Right lobe of liver (tissue), 6 donors: ENCODE measurements around the gene PPP1R3D. TPM values are rescaled to one million over a fixed set of nuclear protein-coding genes. Genes with fewer than 3 reads are reported as not detected.

Source experiments
- ATAC-seq, 4 donors: fragments of 200-7000 bp; cut with Tn5 transposase; one replicate each; pipeline ENCODE4 v1.9.1; 2020; ENCODE audit warnings: mild to moderate bottlenecking in 4 of 4, moderate library complexity in 4 of 4
- DNase-seq, 3 donors: peaks; one replicate each; pipeline ENCODE4 v3.0.0-alpha.2; 2020
- H3K27ac ChIP-seq, 3 donors: fragments of 200-600 bp; one replicate each; pipeline ENCODE4 v1.8.0; 2022
- H3K27me3 ChIP-seq, 2 donors: fragments of 200-600 bp; one replicate each; pipeline ENCODE4 v1.8.0; 2022
- H3K36me3 ChIP-seq, 4 donors: fragments of 200-600 bp; sonication (generic) in 1 of 4; one replicate each; pipeline versions ENCODE4 v1.5.1 to v1.8.0; 2017 to 2022; ENCODE audit warnings: control low read depth in 1 of 4
- H3K4me1 ChIP-seq, 4 donors: fragments of 200-600 bp; sonication (generic) in 1 of 4; one replicate each; pipeline versions ENCODE4 v1.5.1 to v1.8.0; 2017 to 2022; ENCODE audit warnings: control low read depth in 1 of 4
- H3K4me3 ChIP-seq, 3 donors: fragments of 200-600 bp; one replicate each; pipeline ENCODE4 v1.8.0; 2022
- H3K9me3 ChIP-seq, 4 donors: fragments of 200-600 bp; sonication (generic) in 1 of 4; one replicate each; pipeline versions ENCODE4 v1.5.1 to v1.8.0; 2017 to 2022; ENCODE audit warnings: control low read depth in 1 of 4
- POLR2A ChIP-seq: fragments of 450-650 bp; IDR thresholded peaks from one replicate; pipeline ENCODE4 v1.6.1; 2017; ENCODE audit warnings: antibody characterized with exemption, mild to moderate bottlenecking
- WGBS: methylation state at CpG from one replicate; pipeline ENCODE4 v1.1.6; 2018; ENCODE audit warnings: low coverage, low lambda C conversion rate; ENCODE audit not compliant: insufficient coverage; ENCODE audit errors: missing lambda C conversion rate; 5-methylcytosine and 5-hydroxymethylcytosine counted together
- intact Hi-C, 2 donors: fragments of 100-400 bp; cut with DNase I; formaldehyde crosslinking; loops; one replicate each; pipeline versions ENCODE4 v1.11.2 to v1.14.1; 2022
- total RNA-seq, 6 experiments: library from RNA; depleted of rRNA in 2 of 6; stranded (reverse); fragments of >200 nt in 2 of 6; fragmentation: NEBNext Ultra II Directional in 3 of 6; extraction: Animal tissue kit (Norgen Biotek cat#: 25700) in 3 of 6; gene quantifications; one replicate each; pipeline versions ENCODE4 v1.1.0 to v1.2.4, GENCODE V29; 2016 to 2023
- TF ChIP-seq, protein P1 (sequence below), 4 donors: fragments of 200-600 bp in 3 of 4; fragments of 450-650 bp in 1 of 4; IDR thresholded peaks; one replicate each; pipeline versions ENCODE4 v1.5.1 to v1.8.0; 2016 to 2022; ENCODE audit warnings: antibody characterized with exemption in 4 of 4, mild to moderate bottlenecking in 2 of 4
- donor health status: DM: no; HTN: yes; CAD: no.
- donor health status: DM: no; HTN: no; CAD: no.
- donor health status: DM: no; HTN: no; CAD: no.
- donor health status: DM: no; HTN: yes; CAD: no.
- donor health status: DM: no; HTN: yes; CAD: no.

Gene PPP1R3D
- total RNA-seq, 6 experiments from 2014 or later = 0.51 to 1.6 (median 1.0) TPM

- Histone ChIP-seq H3K27me3 (no peaks in the 10 kb centered on the region), H3K27ac (peak overlapping the region; percentile 61 to 84 (median 80)), H3K4me3 (peak overlapping the region; percentile 56 to 63 (median 57)), H3K36me3 (peaks cover 0 to 19% (median 3%) of the 10 kb centered on the region in 4 donors), H3K9me3 (no peaks in the 10 kb centered on the region), H3K4me1 (peaks cover 0 to 18% (median 0%) of the 10 kb centered on the region in 4 donors)
- ATAC-seq (no peak), DNase-seq (no peak)
- TF ChIP-seq, protein P1, sequence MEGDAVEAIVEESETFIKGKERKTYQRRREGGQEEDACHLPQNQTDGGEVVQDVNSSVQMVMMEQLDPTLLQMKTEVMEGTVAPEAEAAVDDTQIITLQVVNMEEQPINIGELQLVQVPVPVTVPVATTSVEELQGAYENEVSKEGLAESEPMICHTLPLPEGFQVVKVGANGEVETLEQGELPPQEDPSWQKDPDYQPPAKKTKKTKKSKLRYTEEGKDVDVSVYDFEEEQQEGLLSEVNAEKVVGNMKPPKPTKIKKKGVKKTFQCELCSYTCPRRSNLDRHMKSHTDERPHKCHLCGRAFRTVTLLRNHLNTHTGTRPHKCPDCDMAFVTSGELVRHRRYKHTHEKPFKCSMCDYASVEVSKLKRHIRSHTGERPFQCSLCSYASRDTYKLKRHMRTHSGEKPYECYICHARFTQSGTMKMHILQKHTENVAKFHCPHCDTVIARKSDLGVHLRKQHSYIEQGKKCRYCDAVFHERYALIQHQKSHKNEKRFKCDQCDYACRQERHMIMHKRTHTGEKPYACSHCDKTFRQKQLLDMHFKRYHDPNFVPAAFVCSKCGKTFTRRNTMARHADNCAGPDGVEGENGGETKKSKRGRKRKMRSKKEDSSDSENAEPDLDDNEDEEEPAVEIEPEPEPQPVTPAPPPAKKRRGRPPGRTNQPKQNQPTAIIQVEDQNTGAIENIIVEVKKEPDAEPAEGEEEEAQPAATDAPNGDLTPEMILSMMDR (IDR thresholded peaks at IDR 0.05) = no peak
- TF ChIP-seq POLR2A = no peak
- intact Hi-C loops = no loop called here
- WGBS = 2% methylated on average over 4 of the region's 4 CpGs
Measured at GRCh38 chr20:59940956-59941294, 820 bp upstream of the PPP1R3D start.

DNA sequence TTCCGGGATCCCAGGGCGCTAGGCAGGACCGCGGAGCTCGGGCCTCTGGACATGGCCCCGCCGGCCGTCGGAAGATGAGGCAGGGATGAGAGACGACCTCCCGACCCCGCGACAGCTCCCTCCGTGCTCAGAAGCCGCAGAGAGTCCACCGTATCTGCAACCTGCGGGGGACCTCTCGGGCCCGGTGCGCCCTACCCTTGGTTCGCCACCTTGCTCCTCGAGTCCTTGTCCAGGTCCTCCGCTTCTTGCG is 301 bp downstream of the PPP1R3D start:
- H3K27ac ChIP-seq = peak overlapping the region; percentile 48 to 84 (median 80)
- H3K36me3 ChIP-seq = peaks cover 0 to 16% (median 3%) of the 10 kb centered on the region in 4 donors
- H3K9me3 ChIP-seq = no peaks in the 10 kb centered on the region
- DNase-seq = peak; percentile 44 to 69 (median 52)
- WGBS = no CpG with 5 or more reads among the region's 24 CpGs
- H3K4me1 ChIP-seq = peaks cover 0 to 18% (median 0%) of the 10 kb centered on the region in 4 donors
- peak overlapping the region; percentile 56 to 63 (median 57) for H3K4me3 ChIP-seq
- TF ChIP-seq, protein P1 (IDR thresholded peaks at IDR 0.05) = no peak
- no peak for TF ChIP-seq POLR2A
- H3K27me3 ChIP-seq = no peaks in the 10 kb centered on the region
- ATAC-seq = peak; percentile 13 to 28 (median 22)
- intact Hi-C loops = no loop called here

DNA sequence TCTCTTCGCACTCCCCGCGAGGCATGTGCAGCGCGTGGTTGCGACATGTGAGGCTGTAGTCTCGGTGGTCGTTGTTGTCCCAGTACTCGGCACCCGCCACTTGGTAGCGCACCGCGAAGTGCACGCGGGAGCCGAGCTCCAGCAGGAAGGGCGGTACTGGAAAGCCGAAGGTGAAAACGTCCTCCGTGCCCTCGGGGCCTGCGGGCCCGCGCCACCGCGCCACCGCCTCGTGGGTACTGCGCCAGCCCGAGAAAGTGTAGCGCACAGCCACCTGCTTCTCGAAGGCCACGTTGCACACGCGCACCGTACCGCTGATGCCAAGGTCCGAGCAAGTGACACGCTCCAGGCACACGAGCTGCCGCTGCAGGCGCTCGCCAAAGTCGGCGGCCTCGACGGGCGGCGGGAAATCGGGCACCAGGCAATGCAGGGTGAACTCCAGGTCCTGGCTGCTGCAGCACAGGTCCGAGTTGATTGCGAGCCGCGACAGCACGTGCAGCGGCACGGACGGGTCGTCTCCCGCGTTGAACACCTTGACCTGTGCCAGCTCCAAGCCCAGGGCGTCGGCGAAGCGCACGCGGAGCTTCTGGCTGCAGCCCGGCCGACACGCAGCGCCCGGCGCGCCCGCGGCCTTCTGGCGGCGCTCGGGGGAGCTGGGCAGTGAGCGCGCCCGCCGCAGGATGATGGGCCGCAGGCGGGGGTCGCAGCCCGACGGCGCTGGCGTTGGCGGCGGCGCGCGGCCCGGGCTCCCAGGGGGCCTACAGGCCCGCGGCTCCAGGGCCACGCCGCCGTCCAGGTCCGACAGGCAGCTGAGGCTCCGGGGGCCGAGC is 840 bp downstream of the PPP1R3D start:
- DNase-seq (peak in 2 of 3 donors; percentile 51 to 62), ATAC-seq (no peak)
- TF ChIP-seq, protein P1 (IDR thresholded peaks at IDR 0.05) = no peak
- no peak for TF ChIP-seq POLR2A
- H3K9me3 ChIP-seq = no peaks in the 10 kb centered on the region
- H3K27ac ChIP-seq = peak overlapping the region; percentile 48 to 84 (median 80)
- H3K36me3 ChIP-seq = peaks cover 0 to 11% (median 3%) of the 10 kb centered on the region in 4 donors
- peaks cover 0 to 18% (median 0%) of the 10 kb centered on the region in 4 donors for H3K4me1 ChIP-seq
- 85% methylated on average over 5 of the region's 104 CpGs for WGBS
- intact Hi-C loops = no loop called here
- H3K27me3 ChIP-seq = no peaks in the 10 kb centered on the region
- H3K4me3 ChIP-seq = peak overlapping the region; percentile 56 to 63 (median 57)

GRCh38 chr20:59938696-59939051 is 1.4 kb downstream of the PPP1R3D start:
- ATAC-seq (no peak), DNase-seq (no peak)
- Histone ChIP-seq H3K27me3 (peaks cover 0 to 4% of the 10 kb centered on the region in 2 donors), H3K36me3 (peaks cover 0 to 7% (median 3%) of the 10 kb centered on the region in 4 donors), H3K9me3 (no peaks in the 10 kb centered on the region), H3K4me3 (no peak overlapping the region), H3K4me1 (peaks cover 0 to 18% (median 0%) of the 10 kb centered on the region in 4 donors), H3K27ac (no peak overlapping the region)
- WGBS = 68% methylated on average over 5 of the region's 7 CpGs
- intact Hi-C loops = no loop called here
- TF ChIP-seq, protein P1 (IDR thresholded peaks at IDR 0.05) = no peak
- TF ChIP-seq POLR2A = no peak
